IPS-18a (cell line): ENCODE measurements around the gene CACNA1I.

Experiments used
- H3K27ac ChIP-seq: one replicate; pipeline ENCODE4 v1.5.1; 2013; ENCODE audit warnings: low read length
- H3K27me3 ChIP-seq: one replicate; pipeline ENCODE4 v1.6.1; 2013; ENCODE audit warnings: mild to moderate bottlenecking, low read length; ENCODE audit not compliant: control insufficient read depth, insufficient read depth
- H3K36me3 ChIP-seq: one replicate; pipeline ENCODE4 v1.6.1; 2013; ENCODE audit warnings: low read depth, low read length; ENCODE audit not compliant: control insufficient read depth
- H3K4me1 ChIP-seq: one replicate; pipeline ENCODE4 v1.6.1; 2013; ENCODE audit warnings: low read depth, low read length; ENCODE audit not compliant: control insufficient read depth
- H3K4me3 ChIP-seq: one replicate; pipeline ENCODE4 v1.5.1; 2013; ENCODE audit warnings: low read length
- H3K9ac ChIP-seq: one replicate; pipeline ENCODE4 v1.6.1; 2013; ENCODE audit warnings: mild to moderate bottlenecking, low read length, moderate library complexity
- H3K9me3 ChIP-seq: one replicate; pipeline ENCODE4 v1.6.1; 2013; ENCODE audit warnings: low read depth, low read length; ENCODE audit not compliant: control insufficient read depth

The CACNA1I gene

GRCh38 chr22:39734866-39735265 lies 164.3 kb downstream of the CACNA1I start:
- peaks cover 4% of the 10 kb centered on the region for H3K4me1 ChIP-seq
- H3K9ac ChIP-seq = no peak overlapping the region
- no peaks in the 10 kb centered on the region for H3K9me3 ChIP-seq
- no peak overlapping the region for H3K4me3 ChIP-seq
- H3K36me3 ChIP-seq = no peaks in the 10 kb centered on the region
- H3K27me3 ChIP-seq = no peaks in the 10 kb centered on the region
- H3K27ac ChIP-seq = no peak overlapping the region

- Histone ChIP-seq H3K27ac (no peak overlapping the region), H3K4me1 (peaks cover 4% of the 10 kb centered on the region), H3K27me3 (no peaks in the 10 kb centered on the region), H3K9me3 (no peaks in the 10 kb centered on the region), H3K9ac (no peak overlapping the region), H3K36me3 (no peaks in the 10 kb centered on the region), H3K4me3 (no peak overlapping the region)
These were observed 165.2 kb downstream of the CACNA1I start for GRCh38 chr22:39735776-39736175.

- Histone ChIP-seq H3K9ac (no peak overlapping the region), H3K27ac (no peak overlapping the region), H3K27me3 (no peaks in the 10 kb centered on the region), H3K4me3 (no peak overlapping the region), H3K36me3 (no peaks in the 10 kb centered on the region), H3K4me1 (peaks cover 4% of the 10 kb centered on the region), H3K9me3 (no peaks in the 10 kb centered on the region)
These were observed 168.2 kb downstream of the CACNA1I start for GRCh38 chr22:39738746-39739145.
